SK-N-SH (cell line): ENCODE results near the gene BPIFB1.

ENCODE experiments used
- ELF1 ChIP-seq: IDR thresholded peaks from 2 replicates; pipeline ENCODE4 v1.4.0; 2012
- EP300 ChIP-seq, 2 experiments: IDR thresholded peaks; 2 replicates each; pipeline versions ENCODE4 v1.4.0 to v1.6.1; 2012; ENCODE audit warnings: borderline replicate concordance in 1 of 2, low read depth in 1 of 2, low read length in 1 of 2
- EZH2phosphoT487 ChIP-seq: fragments of 200-600 bp; sonication (generic); IDR thresholded peaks from 2 replicates; pipeline ENCODE4 v1.6.1; 2017; ENCODE audit warnings: low read depth, mixed run types, mild to moderate bottlenecking, antibody characterized with exemption, moderate library complexity, borderline replicate concordance
- FOSL2 ChIP-seq: IDR thresholded peaks from 2 replicates; pipeline ENCODE4 v1.4.0; 2012; ENCODE audit warnings: low read depth, mild to moderate bottlenecking, moderate library complexity, borderline replicate concordance
- FOXJ3 ChIP-seq: sonication (generic); formaldehyde crosslinking; IDR thresholded peaks from 2 replicates; pipeline ENCODE4 v1.5.1; 2020; ENCODE audit warnings: mild to moderate bottlenecking, missing genetic modification reagents
- MXI1 ChIP-seq: IDR thresholded peaks from 2 replicates; pipeline ENCODE4 v1.6.1; 2012; ENCODE audit warnings: mild to moderate bottlenecking, low read depth, low read length, improper control_type of control experiment
- NRF1 ChIP-seq: IDR thresholded peaks from 2 replicates; pipeline ENCODE4 v1.6.1; 2012; ENCODE audit warnings: low read depth, mild to moderate bottlenecking, low read length
- POLR2AphosphoS5 ChIP-seq: IDR thresholded peaks from 2 replicates; pipeline ENCODE4 v1.6.1; 2012; ENCODE audit warnings: low read depth, low read length
- SIN3A ChIP-seq: IDR thresholded peaks from 2 replicates; pipeline ENCODE4 v1.6.1; 2012; ENCODE audit warnings: low read depth, mild to moderate bottlenecking, low read length, moderate library complexity, borderline replicate concordance
- SMC3 ChIP-seq: IDR thresholded peaks from 2 replicates; pipeline ENCODE4 v1.6.1; 2012; ENCODE audit warnings: low read depth, low read length, improper control_type of control experiment
- TAF1 ChIP-seq: IDR thresholded peaks from 2 replicates; pipeline ENCODE4 v1.6.1; 2012; ENCODE audit warnings: low read depth, mild to moderate bottlenecking, low read length, moderate library complexity, borderline replicate concordance
- TF ChIP-seq, protein P1 (sequence below): fragments of 200-600 bp; sonication (generic); IDR thresholded peaks from 2 replicates; pipeline ENCODE4 v1.6.1; 2017; ENCODE audit warnings: antibody characterized with exemption, mild to moderate bottlenecking, moderate library complexity
- TF ChIP-seq, protein P2 (sequence below): IDR thresholded peaks from 2 replicates; pipeline ENCODE4 v1.6.1; 2012; ENCODE audit warnings: mild to moderate bottlenecking, low read depth, low read length, moderate library complexity

DNA sequence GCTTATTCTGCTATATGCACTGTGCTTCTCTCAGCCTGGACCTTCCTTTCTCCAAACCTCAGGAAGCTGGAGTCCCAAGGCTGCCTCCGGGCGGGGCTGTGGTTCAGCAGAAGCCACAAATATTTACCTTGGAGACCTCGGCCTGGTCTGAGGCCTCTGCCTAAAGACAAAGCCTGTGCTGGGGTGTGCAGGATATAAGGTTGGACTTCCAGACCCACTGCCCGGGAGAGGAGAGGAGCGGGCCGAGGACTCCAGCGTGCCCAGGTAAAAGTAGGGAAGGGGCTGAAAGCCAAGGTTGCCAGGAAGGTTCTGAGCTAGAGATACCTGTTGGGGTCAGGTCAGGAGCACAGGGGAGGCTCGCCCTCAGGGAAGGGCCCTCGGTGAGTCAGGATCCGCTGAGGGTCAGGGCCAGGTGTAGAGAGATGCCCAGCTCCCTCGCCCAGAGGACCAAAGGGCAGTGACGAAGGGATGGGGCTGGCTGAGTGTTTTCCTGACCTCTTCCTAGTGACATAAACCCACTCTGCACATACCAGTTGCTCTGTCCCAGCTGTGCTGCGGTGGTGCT lies at the start of gene BPIFB1:
- no peak for TF ChIP-seq SMC3
- TF ChIP-seq EP300 (IDR thresholded peaks at IDR 0.05; ENCODE audit: borderline replicate concordance in 1 of 2, low read depth in 1 of 2, low read length in 1 of 2): no peak
- TF ChIP-seq, protein P1, sequence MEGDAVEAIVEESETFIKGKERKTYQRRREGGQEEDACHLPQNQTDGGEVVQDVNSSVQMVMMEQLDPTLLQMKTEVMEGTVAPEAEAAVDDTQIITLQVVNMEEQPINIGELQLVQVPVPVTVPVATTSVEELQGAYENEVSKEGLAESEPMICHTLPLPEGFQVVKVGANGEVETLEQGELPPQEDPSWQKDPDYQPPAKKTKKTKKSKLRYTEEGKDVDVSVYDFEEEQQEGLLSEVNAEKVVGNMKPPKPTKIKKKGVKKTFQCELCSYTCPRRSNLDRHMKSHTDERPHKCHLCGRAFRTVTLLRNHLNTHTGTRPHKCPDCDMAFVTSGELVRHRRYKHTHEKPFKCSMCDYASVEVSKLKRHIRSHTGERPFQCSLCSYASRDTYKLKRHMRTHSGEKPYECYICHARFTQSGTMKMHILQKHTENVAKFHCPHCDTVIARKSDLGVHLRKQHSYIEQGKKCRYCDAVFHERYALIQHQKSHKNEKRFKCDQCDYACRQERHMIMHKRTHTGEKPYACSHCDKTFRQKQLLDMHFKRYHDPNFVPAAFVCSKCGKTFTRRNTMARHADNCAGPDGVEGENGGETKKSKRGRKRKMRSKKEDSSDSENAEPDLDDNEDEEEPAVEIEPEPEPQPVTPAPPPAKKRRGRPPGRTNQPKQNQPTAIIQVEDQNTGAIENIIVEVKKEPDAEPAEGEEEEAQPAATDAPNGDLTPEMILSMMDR: no peak
- TF ChIP-seq FOSL2: no peak
- no peak for TF ChIP-seq SIN3A
- no peak for TF ChIP-seq EZH2phosphoT487
- no peak for TF ChIP-seq TAF1
- TF ChIP-seq POLR2AphosphoS5: no peak
- TF ChIP-seq MXI1: no peak
- TF ChIP-seq, protein P2, sequence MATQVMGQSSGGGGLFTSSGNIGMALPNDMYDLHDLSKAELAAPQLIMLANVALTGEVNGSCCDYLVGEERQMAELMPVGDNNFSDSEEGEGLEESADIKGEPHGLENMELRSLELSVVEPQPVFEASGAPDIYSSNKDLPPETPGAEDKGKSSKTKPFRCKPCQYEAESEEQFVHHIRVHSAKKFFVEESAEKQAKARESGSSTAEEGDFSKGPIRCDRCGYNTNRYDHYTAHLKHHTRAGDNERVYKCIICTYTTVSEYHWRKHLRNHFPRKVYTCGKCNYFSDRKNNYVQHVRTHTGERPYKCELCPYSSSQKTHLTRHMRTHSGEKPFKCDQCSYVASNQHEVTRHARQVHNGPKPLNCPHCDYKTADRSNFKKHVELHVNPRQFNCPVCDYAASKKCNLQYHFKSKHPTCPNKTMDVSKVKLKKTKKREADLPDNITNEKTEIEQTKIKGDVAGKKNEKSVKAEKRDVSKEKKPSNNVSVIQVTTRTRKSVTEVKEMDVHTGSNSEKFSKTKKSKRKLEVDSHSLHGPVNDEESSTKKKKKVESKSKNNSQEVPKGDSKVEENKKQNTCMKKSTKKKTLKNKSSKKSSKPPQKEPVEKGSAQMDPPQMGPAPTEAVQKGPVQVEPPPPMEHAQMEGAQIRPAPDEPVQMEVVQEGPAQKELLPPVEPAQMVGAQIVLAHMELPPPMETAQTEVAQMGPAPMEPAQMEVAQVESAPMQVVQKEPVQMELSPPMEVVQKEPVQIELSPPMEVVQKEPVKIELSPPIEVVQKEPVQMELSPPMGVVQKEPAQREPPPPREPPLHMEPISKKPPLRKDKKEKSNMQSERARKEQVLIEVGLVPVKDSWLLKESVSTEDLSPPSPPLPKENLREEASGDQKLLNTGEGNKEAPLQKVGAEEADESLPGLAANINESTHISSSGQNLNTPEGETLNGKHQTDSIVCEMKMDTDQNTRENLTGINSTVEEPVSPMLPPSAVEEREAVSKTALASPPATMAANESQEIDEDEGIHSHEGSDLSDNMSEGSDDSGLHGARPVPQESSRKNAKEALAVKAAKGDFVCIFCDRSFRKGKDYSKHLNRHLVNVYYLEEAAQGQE: no peak
- no peak for TF ChIP-seq ELF1
- TF ChIP-seq FOXJ3 (CRISPR knock-in tag): no peak
- TF ChIP-seq NRF1: no peak
